ENCODE measurements around the gene CDKAL1.

DNA sequence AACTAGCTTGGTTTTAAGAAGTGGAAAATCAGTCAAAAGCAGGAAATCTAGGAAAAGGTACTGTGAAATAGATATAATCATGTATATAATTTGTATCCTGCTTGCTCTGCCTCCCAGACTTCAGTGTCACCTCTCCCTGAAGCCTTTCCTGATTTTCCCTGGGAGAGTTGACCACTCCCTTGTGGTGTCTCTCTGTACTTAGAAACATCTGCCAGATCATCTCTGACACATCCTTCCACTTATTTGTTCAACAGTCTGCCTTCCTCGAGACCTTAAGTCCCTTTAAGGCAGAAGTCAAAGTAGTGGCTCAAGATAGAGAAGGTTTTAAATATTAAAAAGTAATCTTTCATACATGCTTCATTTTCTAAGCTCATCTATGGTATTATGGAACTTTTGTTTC is 236.5 kb downstream of the CDKAL1 start:
- TF ChIP-seq, protein P1, sequence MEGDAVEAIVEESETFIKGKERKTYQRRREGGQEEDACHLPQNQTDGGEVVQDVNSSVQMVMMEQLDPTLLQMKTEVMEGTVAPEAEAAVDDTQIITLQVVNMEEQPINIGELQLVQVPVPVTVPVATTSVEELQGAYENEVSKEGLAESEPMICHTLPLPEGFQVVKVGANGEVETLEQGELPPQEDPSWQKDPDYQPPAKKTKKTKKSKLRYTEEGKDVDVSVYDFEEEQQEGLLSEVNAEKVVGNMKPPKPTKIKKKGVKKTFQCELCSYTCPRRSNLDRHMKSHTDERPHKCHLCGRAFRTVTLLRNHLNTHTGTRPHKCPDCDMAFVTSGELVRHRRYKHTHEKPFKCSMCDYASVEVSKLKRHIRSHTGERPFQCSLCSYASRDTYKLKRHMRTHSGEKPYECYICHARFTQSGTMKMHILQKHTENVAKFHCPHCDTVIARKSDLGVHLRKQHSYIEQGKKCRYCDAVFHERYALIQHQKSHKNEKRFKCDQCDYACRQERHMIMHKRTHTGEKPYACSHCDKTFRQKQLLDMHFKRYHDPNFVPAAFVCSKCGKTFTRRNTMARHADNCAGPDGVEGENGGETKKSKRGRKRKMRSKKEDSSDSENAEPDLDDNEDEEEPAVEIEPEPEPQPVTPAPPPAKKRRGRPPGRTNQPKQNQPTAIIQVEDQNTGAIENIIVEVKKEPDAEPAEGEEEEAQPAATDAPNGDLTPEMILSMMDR (IDR thresholded peaks at IDR 0.05): no peak
- TF ChIP-seq POLR2AphosphoS5 (IDR thresholded peaks at IDR 0.05) (no peak), POLR2A (IDR thresholded peaks at IDR 0.05) (no peak)

Data from prostate gland (tissue), 2 donors.